Astrocyte of the cerebellum (primary cell): ENCODE results near the gene RPS14.
"Not testable (repeated sequence)": the region's sequence is repeated elsewhere in the genome, so short reads cannot be mapped to it uniquely, and the experiment has no call there.

ENCODE experiments used
- DNase-seq: peaks from one replicate; pipeline ENCODE4 v3.0.0-alpha.2; 2011; ENCODE audit warnings: low read depth
- H3K4me3 ChIP-seq: 2 replicates; pipeline ENCODE4 v1.5.1; 2011; ENCODE audit warnings: mild to moderate bottlenecking, low read depth, low read length, moderate library complexity
- CTCF ChIP-seq: IDR thresholded peaks from 2 replicates; pipeline ENCODE4 v1.5.1; 2012; ENCODE audit warnings: low read length, low read depth, moderate library complexity, mild to moderate bottlenecking; ENCODE audit errors: missing control alignments
- in situ Hi-C: cut with HindIII; loops from 2 replicates; pipeline ENCODE4 v1.10.0; 2017; ENCODE audit warnings: low sequenced_read_pairs

Gene RPS14

GRCh38 chr5:150419630-150420270 is 29.8 kb downstream of the RPS14 start:
- no peak overlapping the region for H3K4me3 ChIP-seq
- in situ Hi-C loops, result loop anchor here (5.0 kb wide), 1 partner anchor 32 kb away; no protein-coding TSS in a partner anchor
- TF ChIP-seq CTCF, result no peak

GRCh38 chr5:150413902-150414790 is 35.4 kb downstream of the RPS14 start:
- in situ Hi-C loops, H3K4me3 ChIP-seq, DNase-seq: not testable (repeated sequence)

More at GRCh38 chr5:150419630-150420270, 29.8 kb downstream of the RPS14 start:
- no peak for DNase-seq

- in situ Hi-C loops, result no loop called here
- DNase-seq, result no peak
- TF ChIP-seq CTCF, result no peak
- no peak overlapping the region for H3K4me3 ChIP-seq
Observed at GRCh38 chr5:150413176-150413901, 36.2 kb downstream of the RPS14 start.

GRCh38 chr5:150412319-150413175 is 37.0 kb downstream of the RPS14 start, which contains the start of gene CD74:
CD74 (minus strand) TSS chr5:150412910; CDS start chr5:150412749, 161 bp downstream.
- no peak within 1 kb of the TSS for H3K4me3 ChIP-seq
- peak; percentile 20 for DNase-seq
- TF ChIP-seq CTCF, result no peak
- in situ Hi-C loops, result no loop called here

GRCh38 chr5:150411245-150411979 is 38.1 kb downstream of the RPS14 start:
- DNase-seq, result no peak
- no peak overlapping the region for H3K4me3 ChIP-seq
- no peak for TF ChIP-seq CTCF
- in situ Hi-C loops, result no loop called here
